Hematopoietic multipotent progenitor cell treated with erythropoietin and hydrocortisone succinate and interleukin-3 and kit ligand, for 15 days (in vitro differentiated cells): ENCODE measurements around the gene IP6K3.

Experiments
- DNase-seq: peaks from one replicate; pipeline ENCODE4 v3.0.0-alpha.2; 2015; ENCODE audit warnings: low spot score

The IP6K3 gene

GRCh38 chr6:33759887-33760629 lies 13.4 kb upstream of the IP6K3 start:
- no peak for DNase-seq

- no peak for DNase-seq
Measured at GRCh38 chr6:33758815-33759216, 12.1 kb upstream of the IP6K3 start.

- no peak for DNase-seq
Measured at GRCh38 chr6:33757906-33758305, 11.2 kb upstream of the IP6K3 start.

GRCh38 chr6:33757113-33757512 lies 10.4 kb upstream of the IP6K3 start:
- no peak for DNase-seq

GRCh38 chr6:33756211-33756954 lies 9.7 kb upstream of the IP6K3 start:
- DNase-seq = no peak

- DNase-seq = no peak
Measured at GRCh38 chr6:33755070-33755869, 8.6 kb upstream of the IP6K3 start.

- no peak for DNase-seq
Measured at GRCh38 chr6:33754222-33754621, 7.5 kb upstream of the IP6K3 start.

GRCh38 chr6:33752646-33753015 lies 5.9 kb upstream of the IP6K3 start:
- DNase-seq = no peak

GRCh38 chr6:33751771-33752645 lies 5.3 kb upstream of the IP6K3 start:
- no peak for DNase-seq

GRCh38 chr6:33750244-33750991 lies 3.7 kb upstream of the IP6K3 start:
- no peak for DNase-seq

- DNase-seq = no peak
Measured at GRCh38 chr6:33749401-33749800, 2.7 kb upstream of the IP6K3 start.

- no peak for DNase-seq
Measured at GRCh38 chr6:33748841-33749240, 2.1 kb upstream of the IP6K3 start.

- no peak for DNase-seq
Measured at GRCh38 chr6:33747823-33748222, 1.1 kb upstream of the IP6K3 start.

GRCh38 chr6:33746036-33746600 lies 587 bp downstream of the IP6K3 start:
- no peak for DNase-seq

- DNase-seq = no peak
Measured at GRCh38 chr6:33745548-33745947, 1.2 kb downstream of the IP6K3 start.

- DNase-seq = no peak
Measured at GRCh38 chr6:33744895-33745546, 1.7 kb downstream of the IP6K3 start.

- DNase-seq = peak; percentile 63
Measured at GRCh38 chr6:33744001-33744848, 2.5 kb downstream of the IP6K3 start.

GRCh38 chr6:33742837-33743236 lies 3.9 kb downstream of the IP6K3 start:
- no peak for DNase-seq

GRCh38 chr6:33742092-33742491 lies 4.6 kb downstream of the IP6K3 start:
- no peak for DNase-seq
